GM06990 (cell line): ENCODE measurements around the gene ALPL.

Source experiments
- DNase-seq: peaks from one replicate; pipeline ENCODE4 v3.0.0-alpha.2; 2011; ENCODE audit not compliant: insufficient read length; ENCODE audit errors: extremely low read depth
- H3K27me3 ChIP-seq: replicated peaks from 2 replicates; pipeline ENCODE4 v1.6.0; 2011; ENCODE audit warnings: low read length; ENCODE audit not compliant: control insufficient read depth, insufficient read depth
- H3K36me3 ChIP-seq: 2 replicates; pipeline ENCODE4 v1.5.1; 2011; ENCODE audit warnings: low read length; ENCODE audit not compliant: control insufficient read depth, insufficient read depth
- H3K4me3 ChIP-seq: replicated peaks from 2 replicates; pipeline ENCODE4 v1.5.1; 2011; ENCODE audit warnings: low read depth, mild to moderate bottlenecking, control low read depth, low read length
- CTCF ChIP-seq: IDR thresholded peaks from 2 replicates; pipeline ENCODE4 v1.5.1; 2011; ENCODE audit warnings: low read length, control low read depth, mild to moderate bottlenecking, inconsistent platforms; ENCODE audit not compliant: insufficient read depth, poor library complexity, severe bottlenecking

The ALPL gene

GRCh38 chr1:21495225-21495820 lies 13.9 kb upstream of the ALPL start:
- DNase-seq, result no peak
- Histone ChIP-seq H3K36me3 (no peaks in the 10 kb centered on the region), H3K27me3 (no peaks in the 10 kb centered on the region; the same call in none of the 2 replicates), H3K4me3 (no peak overlapping the region)
- no peak for TF ChIP-seq CTCF

GRCh38 chr1:21496063-21496462 lies 13.2 kb upstream of the ALPL start:
- Histone ChIP-seq H3K4me3 (no peak overlapping the region), H3K36me3 (no peaks in the 10 kb centered on the region), H3K27me3 (no peaks in the 10 kb centered on the region; the same call in none of the 2 replicates)
- DNase-seq, result no peak
- TF ChIP-seq CTCF, result no peak

GRCh38 chr1:21496886-21497285 lies 12.3 kb upstream of the ALPL start:
- no peak overlapping the region for H3K4me3 ChIP-seq
- H3K27me3 ChIP-seq, result no peaks in the 10 kb centered on the region; the same call in none of the 2 replicates
- H3K36me3 ChIP-seq, result no peaks in the 10 kb centered on the region
- DNase-seq, result no peak
- no peak for TF ChIP-seq CTCF

- H3K4me3 ChIP-seq, result no peak overlapping the region
- no peaks in the 10 kb centered on the region; the same call in none of the 2 replicates for H3K27me3 ChIP-seq
- H3K36me3 ChIP-seq, result no peaks in the 10 kb centered on the region
- TF ChIP-seq CTCF, result no peak
- no peak for DNase-seq
Measured at GRCh38 chr1:21497466-21498061, 11.7 kb upstream of the ALPL start.

- Histone ChIP-seq H3K27me3 (peaks cover 1% of the 10 kb centered on the region; the same call in 1 of the 2 replicates), H3K4me3 (no peak overlapping the region), H3K36me3 (no peaks in the 10 kb centered on the region)
- no peak for TF ChIP-seq CTCF
- DNase-seq, result no peak
Measured at GRCh38 chr1:21499283-21499950, 9.8 kb upstream of the ALPL start.
